Colonic mucosa (tissue), 4 donors: ENCODE results near the gene ZMIZ1. TPM values are rescaled to one million over a fixed set of nuclear protein-coding genes. Genes with fewer than 3 reads are reported as not detected.
A peak's percentile ranks its signal among the peaks of the same experiment; 100 is the strongest.

Source experiments
- DNase-seq: peaks from one replicate; pipeline ENCODE4 v3.0.0-alpha.2; 2020
- H3K27ac ChIP-seq: fragments of 200-600 bp; one replicate; pipeline ENCODE4 v1.8.0; 2021
- H3K27me3 ChIP-seq: fragments of 200-600 bp; one replicate; pipeline ENCODE4 v1.8.0; 2021
- H3K36me3 ChIP-seq: fragments of 200-600 bp; one replicate; pipeline ENCODE4 v1.8.0; 2021
- H3K4me1 ChIP-seq: fragments of 200-600 bp; one replicate; pipeline ENCODE4 v1.8.0; 2021; ENCODE audit warnings: mild to moderate bottlenecking
- H3K4me3 ChIP-seq: fragments of 200-600 bp; one replicate; pipeline ENCODE4 v1.8.0; 2021
- H3K9ac ChIP-seq, 2 donors: one replicate each; pipeline ENCODE4 v1.7.0; 2013; ENCODE audit warnings: control low read depth in 2 of 2, low read depth in 2 of 2, low read length in 2 of 2
- H3K9me3 ChIP-seq: fragments of 200-600 bp; one replicate; pipeline ENCODE4 v1.8.0; 2021
- CTCF ChIP-seq: fragments of 200-600 bp; IDR thresholded peaks from one replicate; pipeline ENCODE4 v1.8.0; 2022; ENCODE audit warnings: antibody characterized with exemption, mild to moderate bottlenecking
- intact Hi-C: fragments of 100-400 bp; cut with DNase I; formaldehyde crosslinking; loops from one replicate; pipeline ENCODE4 v1.14.1; 2022
- total RNA-seq, 2 donors: library from RNA; stranded (reverse); fragmentation: NEBNext Ultra II Directional in 1 of 2; extraction: Animal tissue kit (Norgen Biotek cat#: 25700) in 1 of 2; gene quantifications; one replicate each; pipeline ENCODE4 v1.2.1, GENCODE V29; 2021
- donor health status: healthy.
- donor health status: DM: no; HTN: no; CAD: no.
- donor health status: DM: no; HTN: no; CAD: no.

Gene ZMIZ1
- total RNA-seq, 2 donors from 2014 or later: 51.0 to 54.0 TPM

- peak overlapping the region in 1 of 2 donors; percentile 13 for H3K9ac ChIP-seq
- TF ChIP-seq CTCF: no peak
- peaks cover 21% of the 10 kb centered on the region for H3K4me1 ChIP-seq
- no peak for DNase-seq
- no peak overlapping the region for H3K4me3 ChIP-seq
- H3K36me3 ChIP-seq: no peaks in the 10 kb centered on the region
- peak overlapping the region; percentile 18 for H3K27ac ChIP-seq
- H3K27me3 ChIP-seq: no peaks in the 10 kb centered on the region
- intact Hi-C loops: no loop called here
- no peaks in the 10 kb centered on the region for H3K9me3 ChIP-seq
These were observed 20.0 kb downstream of the ZMIZ1 start for GRCh38 chr10:79088613-79089355.

DNA sequence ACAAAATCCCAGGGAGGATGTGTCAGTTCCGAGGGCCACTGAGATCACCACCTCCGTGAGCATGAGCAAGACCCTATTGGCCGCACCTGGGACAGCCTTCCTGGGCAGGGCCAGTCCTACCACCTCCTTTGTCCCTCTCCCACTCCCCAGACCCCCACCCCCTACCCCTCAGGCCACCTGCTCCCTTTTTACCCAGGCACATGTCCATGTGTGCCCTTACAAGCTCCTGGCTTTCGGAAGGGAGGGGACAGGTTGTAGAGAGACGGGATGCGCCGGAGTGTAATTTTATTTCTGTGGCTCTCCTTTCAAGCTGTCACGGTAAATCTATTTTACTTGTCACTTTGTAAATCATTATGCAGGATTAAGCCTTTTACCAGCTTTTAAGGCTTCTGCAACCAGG is 20.9 kb downstream of the ZMIZ1 start:
- Histone ChIP-seq H3K27ac (no peak overlapping the region), H3K36me3 (no peaks in the 10 kb centered on the region), H3K4me3 (no peak overlapping the region), H3K27me3 (no peaks in the 10 kb centered on the region), H3K9ac (no peak overlapping the region), H3K9me3 (no peaks in the 10 kb centered on the region), H3K4me1 (peaks cover 21% of the 10 kb centered on the region)
- intact Hi-C loops: no loop called here
- DNase-seq: no peak
- TF ChIP-seq CTCF: no peak

GRCh38 chr10:79090134-79090803 is 21.5 kb downstream of the ZMIZ1 start:
- no peak for TF ChIP-seq CTCF
- Histone ChIP-seq H3K4me3 (no peak overlapping the region), H3K4me1 (peaks cover 22% of the 10 kb centered on the region), H3K9ac (no peak overlapping the region), H3K36me3 (no peaks in the 10 kb centered on the region), H3K9me3 (no peaks in the 10 kb centered on the region), H3K27me3 (no peaks in the 10 kb centered on the region), H3K27ac (no peak overlapping the region)
- DNase-seq: no peak
- intact Hi-C loops: no loop called here

GRCh38 chr10:79092292-79092896 is 23.6 kb downstream of the ZMIZ1 start:
- Histone ChIP-seq H3K4me3 (no peak overlapping the region), H3K9me3 (no peaks in the 10 kb centered on the region), H3K27me3 (no peaks in the 10 kb centered on the region), H3K27ac (no peak overlapping the region), H3K4me1 (peaks cover 36% of the 10 kb centered on the region), H3K9ac (peak overlapping the region in 1 of 2 donors; percentile 7), H3K36me3 (no peaks in the 10 kb centered on the region)
- intact Hi-C loops: no loop called here
- TF ChIP-seq CTCF: no peak
- DNase-seq: no peak

- Histone ChIP-seq H3K27me3 (no peaks in the 10 kb centered on the region), H3K36me3 (no peaks in the 10 kb centered on the region), H3K27ac (peak overlapping the region; percentile 81), H3K4me1 (peaks cover 29% of the 10 kb centered on the region), H3K9me3 (no peaks in the 10 kb centered on the region), H3K4me3 (no peak overlapping the region), H3K9ac (peak overlapping the region; percentile 31 to 86)
- intact Hi-C loops: no loop called here
- DNase-seq: peak; percentile 94
- no peak for TF ChIP-seq CTCF
These were observed 25.1 kb downstream of the ZMIZ1 start for GRCh38 chr10:79093658-79094411.
